CD4-positive, alpha-beta T cell treated with Interferon alpha-2 for 1 hour (primary cell): ENCODE results near the gene SACM1L.
"Not testable (repeated sequence)": the region's sequence is repeated elsewhere in the genome, so short reads cannot be mapped to it uniquely, and the experiment has no call there.

Experiments used
- DNase-seq, 2 donors: peaks; one replicate each; pipeline ENCODE4 v3.0.0-alpha.2; 2020 to 2022

The SACM1L gene

DNA sequence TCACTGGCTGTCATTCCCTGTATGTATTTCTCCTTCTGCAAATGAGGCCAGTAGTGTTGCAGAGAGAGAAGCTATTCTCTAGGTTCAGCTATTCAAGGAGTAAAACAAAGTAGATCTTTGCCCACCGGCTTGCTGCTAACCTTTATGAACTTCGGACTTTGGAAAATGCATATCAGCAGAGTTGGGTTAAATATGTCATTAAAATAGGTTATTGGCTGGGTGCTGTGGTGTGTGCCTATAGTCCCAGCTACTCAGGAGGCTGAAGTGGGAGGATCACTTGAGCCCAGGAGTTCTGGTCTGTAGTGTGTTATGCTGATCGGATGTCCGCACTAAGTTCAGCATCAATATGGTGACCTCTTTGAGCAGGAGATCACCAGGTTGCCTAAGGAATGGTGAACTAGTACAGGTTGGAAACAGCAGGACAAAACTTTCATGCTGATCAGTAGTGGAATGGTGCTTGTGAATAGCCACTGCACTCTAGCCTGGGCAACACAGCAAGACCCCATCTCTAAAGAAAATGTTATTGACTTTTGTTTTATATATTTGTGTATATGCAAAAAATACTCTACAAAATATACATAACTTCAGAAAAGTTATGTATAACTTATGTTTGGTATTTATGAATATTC, 53.4 kb downstream of the SACM1L start:
- no peak for DNase-seq

DNA sequence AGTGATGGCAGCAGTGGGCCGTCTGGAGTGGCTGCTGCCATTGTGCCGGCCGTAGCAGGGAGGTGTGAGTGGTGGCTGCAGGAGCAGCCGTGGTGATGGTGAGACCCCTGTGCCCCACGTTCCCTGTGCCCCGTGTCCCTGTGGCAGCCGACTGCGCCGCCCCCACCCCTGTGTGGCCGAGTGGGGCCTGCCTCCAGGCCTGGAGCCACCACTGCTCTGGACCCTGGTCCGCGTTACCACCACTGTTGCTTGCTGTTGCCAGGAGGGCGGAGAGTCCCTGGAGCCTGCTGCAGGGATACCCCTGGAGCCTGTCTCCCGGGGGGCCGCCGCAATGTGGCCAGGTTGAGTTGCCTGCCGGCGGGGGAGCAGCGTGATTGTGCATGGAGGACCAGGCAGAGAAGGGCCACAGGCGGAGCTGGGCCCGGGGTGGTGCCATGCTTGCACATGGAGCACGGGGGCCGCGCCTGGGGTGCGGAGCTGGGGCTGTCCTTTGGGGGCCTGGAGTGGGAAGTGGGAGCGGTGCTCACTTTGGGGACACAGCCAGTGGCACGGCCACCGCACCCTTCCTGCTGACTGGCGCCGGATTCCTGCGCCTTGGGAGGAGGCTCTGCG, 57.1 kb downstream of the SACM1L start:
- DNase-seq: no peak

DNA sequence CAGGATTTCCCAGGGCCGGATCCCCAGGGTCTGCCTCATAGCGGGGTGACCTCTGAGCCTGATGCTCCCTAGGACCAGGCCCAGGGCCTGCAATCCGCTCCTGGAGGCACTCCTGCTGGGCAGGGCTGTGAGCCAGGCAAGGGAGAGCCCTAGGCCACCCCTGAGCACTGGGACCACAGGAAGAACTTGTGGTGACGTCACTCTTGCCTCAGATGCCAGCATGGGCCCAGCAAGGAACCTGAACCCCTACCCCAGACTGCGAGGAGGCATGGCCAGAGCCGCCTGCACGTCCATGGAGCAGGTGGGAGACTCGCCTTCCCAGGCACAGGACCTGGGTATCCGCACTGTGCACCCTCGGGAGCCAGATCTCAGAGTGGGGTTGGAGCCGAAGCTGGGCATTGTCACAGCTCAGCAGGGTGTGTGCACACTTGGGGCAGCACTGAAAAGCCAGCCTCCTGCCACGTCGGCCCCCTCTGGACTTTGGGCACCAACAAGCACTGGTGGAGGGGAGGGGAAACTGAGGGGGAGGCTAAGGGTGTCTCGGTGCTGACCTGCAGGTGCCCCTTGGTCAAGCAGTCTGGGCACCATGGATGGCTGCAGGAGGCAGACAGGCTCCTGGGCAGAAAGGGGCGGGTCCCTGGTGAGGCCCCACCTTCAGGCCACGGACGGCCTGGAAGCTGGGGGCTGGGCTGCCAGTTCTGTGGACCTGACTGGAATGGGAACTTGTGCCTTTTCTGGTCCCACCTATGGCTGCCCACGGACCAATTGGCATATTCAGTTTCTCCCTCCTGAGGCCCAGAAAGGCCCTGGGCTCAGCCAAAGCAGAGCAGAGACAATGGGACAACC, 57.8 kb downstream of the SACM1L start:
- no peak for DNase-seq

DNA sequence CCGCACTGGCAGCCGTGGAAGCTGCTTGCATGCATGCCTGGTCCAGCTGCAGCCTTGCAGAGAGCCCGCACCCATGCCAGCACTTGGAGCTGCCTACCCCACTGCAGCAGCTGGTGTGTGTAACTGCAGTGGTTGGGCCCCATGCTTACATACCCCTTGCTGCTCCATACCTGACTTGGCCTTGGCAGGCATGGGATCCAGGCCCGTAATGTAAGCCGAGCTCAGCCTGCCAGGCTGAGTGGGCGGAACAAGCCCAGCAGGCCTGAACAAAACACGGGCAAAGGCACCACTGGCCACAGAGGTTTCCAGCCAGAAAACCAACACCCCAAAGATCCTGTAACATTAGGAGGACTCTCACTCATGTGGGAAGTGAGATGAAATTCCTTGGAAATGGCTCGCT, 58.9 kb downstream of the SACM1L start:
- no peak for DNase-seq

DNA sequence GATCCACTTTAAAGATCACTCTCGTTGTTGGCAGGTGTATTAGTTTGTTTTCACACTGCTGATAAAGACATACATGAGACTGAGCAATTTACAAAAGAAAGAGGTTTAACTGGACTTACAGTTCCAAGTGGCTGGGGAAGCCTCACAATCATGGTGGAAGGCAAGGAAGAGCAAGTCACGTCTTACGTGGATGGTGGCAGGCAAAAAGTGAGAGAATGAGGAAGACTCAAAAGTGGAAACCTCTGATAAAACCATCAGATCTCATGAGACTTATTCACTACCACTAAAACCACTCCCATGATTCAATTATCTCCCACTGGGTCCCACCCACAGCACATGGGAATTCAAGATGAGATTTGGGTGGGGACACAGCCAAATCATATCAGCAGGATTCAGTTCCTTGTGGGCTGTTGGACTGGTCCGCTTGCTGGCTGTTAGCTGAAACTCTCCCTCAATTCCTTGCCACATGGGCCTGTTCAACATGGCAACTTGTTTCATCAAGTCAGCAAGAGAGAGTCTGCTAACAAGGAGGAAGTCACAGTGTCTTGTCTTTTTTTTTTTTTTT, 59.9 kb downstream of the SACM1L start:
- DNase-seq: not testable (repeated sequence)

DNA sequence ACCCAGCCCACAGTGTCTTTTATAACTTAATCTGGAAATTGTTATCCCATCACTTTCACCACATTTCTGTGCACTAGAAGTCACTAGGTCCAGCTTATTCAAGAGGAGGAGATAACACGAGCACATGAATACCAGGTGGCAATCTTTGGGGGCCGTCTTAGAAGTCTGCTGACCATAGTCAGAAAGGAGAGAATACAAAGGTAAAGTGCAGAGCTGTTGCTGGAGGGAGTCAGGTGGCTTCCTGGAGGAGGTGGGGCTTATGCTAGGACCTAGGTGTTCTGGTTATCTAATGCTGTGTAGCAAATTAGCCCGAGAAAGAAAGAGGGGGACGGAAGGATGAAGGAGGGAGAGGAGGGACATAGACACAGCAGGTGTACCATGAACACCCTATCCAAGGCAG, 60.7 kb downstream of the SACM1L start:
- no peak for DNase-seq

DNA sequence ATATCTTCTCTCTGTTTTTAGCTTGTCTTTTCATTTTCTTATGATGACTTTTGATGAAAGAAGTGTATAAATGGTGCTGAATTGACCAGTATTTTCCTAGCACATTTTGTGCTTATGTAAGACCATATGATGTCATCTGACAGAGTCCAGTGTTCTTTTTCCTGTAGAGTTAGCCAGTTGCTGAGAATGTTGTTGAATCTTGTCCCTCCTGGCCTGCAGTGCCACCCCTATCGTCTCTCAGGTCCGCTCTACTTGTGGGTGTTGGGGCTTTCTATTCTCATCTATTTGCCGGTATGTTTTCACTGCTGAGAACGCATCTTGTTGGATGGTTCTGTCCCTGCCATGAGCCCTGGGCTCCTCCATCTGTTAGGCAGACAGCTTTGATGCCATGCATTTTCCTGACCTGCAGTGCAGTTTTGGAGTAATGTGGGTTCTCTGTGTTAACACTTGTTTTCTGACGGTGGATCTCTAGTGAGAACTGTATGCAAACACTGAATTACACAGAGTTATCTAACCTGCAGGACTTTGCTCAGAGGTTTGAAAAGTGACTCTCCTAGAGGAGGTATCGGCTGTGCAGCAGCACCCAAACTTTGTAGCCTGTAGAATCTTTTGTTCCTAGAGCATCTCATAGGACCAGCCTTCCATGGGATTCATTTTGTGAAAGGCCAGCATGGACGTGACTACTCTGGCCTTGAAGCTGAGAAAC, 62.5 kb downstream of the SACM1L start:
- DNase-seq: no peak

DNA sequence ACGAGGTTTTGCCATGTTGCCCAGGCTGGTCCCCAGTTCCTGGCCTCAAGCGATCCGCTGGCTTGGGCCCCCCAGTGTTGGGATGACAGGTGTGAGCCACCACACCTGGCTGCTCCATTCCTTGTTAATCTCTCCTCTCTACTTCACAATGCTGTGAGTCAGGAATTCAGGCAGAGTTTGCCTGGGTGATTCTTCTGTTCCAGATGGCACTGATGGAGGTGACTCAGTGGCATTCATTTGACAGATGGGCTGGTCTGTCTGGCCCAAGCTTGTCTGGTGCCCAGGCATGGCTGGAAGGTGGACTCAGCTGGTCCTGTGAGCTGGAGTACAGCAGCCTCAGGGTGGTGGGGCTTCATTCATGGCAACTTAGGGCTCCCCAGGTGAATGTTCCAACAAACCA, 63.9 kb downstream of the SACM1L start:
- no peak for DNase-seq

DNA sequence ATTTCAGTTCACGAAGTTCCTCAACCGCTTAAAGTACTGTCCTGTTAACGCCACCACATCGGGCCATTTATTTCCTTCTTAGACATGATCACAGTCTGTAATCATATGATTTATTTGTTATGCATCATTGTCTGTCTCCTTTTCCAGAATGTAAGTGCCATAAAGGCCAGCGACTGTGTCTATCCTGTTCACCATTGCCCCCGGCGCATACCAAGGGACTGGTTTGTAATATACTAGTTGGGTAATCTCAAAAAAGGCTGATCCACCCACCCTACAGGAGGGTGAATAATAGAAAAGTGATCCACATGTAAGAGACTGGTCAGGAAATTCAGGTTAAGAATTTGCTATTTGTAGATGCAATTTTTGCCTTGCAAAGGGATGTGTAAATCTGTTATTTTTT, 65.3 kb downstream of the SACM1L start:
- DNase-seq: no peak

DNA sequence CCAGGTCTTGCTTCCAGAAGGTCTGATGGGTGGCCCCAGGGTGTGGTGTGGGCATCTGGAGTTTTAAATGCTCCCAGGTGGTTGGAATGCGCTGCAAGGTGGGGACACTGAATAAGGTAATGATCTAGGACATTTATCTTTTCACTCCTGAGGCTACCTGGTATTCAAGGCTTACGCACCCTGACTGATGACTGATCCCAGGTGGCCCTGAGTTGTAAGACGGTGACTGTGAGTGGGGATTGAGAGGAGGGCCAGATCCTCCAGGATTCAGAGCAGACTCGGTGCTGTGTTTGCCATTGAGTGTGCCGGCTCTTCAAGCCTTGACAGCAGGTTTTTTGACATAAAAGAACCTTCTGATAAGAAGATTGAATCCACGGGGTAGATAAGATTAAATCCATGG, 66.9 kb downstream of the SACM1L start:
- no peak for DNase-seq

DNA sequence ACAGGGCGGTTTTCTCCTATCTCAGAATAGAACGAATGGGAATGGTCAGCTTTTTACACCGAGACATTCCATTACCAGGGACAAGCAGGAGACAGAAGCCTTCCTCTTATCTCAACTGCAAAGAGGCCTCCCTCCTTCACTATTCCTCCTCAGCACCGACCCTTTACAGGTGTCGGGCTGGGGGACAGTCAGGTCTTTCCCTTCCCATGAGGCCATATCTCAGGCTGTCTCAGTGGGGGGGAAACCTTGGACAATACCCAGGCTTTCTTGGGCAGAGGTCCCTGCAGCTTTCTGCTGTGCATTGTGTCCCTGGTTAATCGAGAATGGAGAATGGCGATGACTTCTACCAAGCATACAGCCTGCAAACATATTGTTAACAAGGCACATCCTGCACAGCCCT, 67.9 kb downstream of the SACM1L start:
- not testable (repeated sequence) for DNase-seq

DNA sequence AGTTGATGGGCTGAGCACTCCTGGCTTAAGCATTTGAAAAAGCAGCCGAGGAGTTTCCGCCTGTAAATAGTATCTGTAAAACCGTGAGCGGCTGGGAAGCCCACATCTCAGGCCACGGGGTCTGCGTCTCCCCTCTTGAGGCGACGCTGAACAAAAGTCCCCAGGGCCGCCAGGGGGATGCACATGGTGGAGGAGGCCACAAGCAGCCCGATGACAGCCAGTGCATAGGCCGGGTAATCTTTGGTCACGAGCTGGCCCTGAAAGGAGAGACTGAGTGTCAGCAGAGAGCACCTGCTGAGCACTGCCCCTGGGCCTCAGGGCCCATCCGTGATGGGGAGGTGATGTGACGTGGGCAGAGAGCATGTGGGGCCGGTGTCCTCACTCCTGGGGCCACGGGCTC, 69.7 kb downstream of the SACM1L start:
- no peak for DNase-seq

DNA sequence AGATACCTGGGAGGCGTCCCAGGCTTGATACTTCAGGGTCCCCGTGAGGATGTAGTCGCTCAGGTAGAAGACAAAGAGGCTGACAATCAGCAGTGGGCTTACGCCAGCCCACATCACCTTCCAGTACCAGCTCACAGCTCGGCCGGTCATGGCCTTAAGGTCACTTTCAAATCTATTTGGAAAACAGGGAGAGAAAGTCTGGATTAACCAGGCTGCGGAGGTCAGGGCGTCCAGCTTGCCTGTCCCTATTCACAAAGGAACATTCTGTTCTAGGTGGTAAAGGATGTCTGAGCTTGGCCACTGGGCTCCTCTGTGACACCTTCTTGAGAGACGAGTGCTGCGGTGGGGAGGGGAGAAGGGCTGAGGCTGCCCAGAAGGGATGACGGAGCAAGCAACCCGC, 70.7 kb downstream of the SACM1L start:
- no peak for DNase-seq

DNA sequence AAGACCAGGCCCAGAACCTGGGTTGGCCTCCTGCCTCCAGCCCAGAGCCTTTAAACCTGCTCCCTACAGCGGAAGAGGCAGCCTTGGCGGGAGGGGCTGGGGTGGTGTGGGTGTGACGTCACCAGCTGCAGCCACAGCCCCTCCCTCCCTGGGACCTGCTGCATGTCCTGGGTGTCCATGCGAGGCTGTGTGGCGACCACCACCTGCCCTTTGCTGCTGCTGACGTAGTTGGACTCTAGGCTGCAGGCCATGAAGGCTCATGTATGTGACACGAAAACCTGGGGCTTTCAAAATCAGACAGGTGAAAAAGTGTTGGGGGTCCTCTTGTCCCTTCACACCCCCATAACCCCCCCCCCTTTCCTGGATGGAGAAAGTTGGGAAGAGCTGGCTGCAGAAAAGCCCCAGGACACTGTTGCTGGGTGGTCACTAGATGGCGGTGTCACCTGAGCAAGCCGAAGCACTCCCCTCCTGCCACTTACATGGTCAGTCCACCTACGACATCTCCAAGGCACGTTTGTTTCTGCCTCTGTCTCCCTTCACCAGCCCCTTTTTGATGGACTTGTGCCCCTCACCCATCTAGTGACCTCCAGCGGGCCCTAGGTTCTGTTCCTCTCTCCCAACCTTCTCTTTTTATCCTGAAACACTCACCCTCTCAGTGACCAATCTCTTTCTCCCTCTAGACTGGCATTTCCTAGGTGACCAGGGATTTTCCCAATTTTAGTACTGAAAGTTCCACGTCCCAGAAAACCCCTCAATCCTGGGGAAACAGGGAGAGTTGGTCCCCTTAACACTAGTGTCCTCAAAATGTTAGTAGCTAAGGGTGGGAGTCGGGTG, 71.9 kb downstream of the SACM1L start:
- peak; percentile 40 to 57 for DNase-seq

DNA sequence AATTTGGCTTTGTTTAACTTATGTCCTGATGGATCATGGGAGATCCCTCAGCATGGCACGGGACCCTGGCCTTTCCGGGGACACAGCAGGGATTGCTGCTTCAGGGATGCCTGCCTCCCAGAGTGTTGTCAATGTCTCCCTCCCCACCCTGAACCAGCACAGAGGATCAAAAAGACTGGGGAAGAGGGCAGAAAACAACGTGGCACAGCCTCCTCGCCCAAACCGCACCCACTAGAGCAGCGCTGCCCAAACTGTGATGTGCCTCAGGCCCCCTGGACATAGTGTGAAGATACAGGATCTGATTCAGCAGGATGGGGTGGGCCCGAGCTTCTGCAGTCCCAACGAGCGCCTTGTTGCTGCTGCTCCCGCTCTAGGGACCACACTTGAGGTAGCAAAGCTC, 72.6 kb downstream of the SACM1L start:
- no peak for DNase-seq

DNA sequence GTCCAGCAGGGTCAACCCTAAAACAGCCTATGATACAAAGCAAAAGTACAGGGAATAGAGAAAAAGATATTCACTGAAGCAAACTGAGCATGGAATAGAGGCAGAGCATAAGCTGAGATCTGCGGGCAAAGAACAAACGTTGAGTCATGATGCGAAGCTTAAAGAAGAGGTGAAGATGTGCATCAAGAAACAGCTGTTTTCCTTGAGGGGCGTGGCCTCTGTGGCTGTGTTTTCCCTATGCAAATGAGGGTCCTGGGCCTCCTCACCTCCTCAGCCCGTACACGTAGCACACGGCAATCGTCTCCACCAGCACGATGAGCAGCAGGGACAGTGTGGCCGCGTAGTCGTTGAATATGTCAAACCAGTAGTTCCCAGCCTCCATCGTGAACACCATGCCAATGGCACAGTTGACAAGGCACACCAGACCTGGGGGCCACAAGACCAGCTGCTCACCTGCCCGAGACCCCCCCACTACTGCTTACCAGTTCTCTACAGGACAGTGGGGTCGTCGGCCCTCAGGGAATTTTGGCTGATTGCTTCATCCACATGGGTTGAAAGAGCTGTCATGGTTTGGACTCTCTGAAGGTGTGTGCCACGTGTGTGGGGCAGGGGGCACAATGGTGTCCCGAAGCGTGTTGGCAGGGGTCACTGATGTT, 73.6 kb downstream of the SACM1L start:
- DNase-seq: no peak

DNA sequence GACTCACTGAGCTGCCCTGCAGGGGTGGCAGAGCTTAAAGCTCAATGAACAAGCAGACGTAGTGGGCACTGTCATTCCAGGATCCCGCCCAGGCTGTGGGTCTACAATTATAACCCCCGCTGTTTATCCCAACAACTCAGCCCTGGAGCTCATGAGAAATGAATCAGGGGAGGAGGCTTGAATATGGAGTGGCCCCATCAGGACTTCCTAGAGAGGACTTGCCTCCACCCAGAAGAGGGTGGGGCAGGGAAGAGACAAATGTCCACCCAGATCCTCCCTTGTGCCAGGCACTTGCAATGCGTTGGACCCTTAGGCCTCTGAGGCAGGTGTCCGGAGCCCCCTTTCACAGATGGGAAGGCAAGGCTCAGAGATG, 74.1 kb downstream of the SACM1L start:
- DNase-seq: no peak

DNA sequence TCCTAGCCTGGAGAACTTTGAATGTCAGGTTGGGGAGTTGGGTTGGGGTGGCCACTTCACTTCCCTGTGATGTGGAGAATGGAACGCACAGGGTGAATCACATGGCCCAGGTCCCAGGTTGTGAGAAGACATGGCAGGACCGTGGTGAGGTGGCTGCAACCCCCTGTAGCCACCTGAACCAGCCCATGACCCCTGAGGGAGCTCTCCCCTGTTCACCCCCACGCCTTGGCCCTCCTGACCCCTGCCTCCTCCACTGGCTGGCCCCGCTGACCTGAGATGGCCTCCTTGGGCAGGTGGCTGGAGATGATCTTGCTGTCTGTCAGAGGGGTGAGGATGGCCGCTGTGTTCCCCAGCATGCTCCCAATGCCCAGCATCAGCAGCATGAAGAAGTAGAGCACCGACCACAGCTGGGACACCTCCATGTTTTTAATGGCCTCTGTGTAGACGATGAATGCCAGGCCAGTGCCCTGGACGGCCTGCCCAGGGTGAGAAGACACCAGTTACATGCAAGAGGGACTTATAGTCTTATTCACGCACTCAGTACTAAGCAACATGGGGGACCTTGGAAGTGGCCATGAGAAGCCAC, 76.2 kb downstream of the SACM1L start:
- no peak for DNase-seq

DNA sequence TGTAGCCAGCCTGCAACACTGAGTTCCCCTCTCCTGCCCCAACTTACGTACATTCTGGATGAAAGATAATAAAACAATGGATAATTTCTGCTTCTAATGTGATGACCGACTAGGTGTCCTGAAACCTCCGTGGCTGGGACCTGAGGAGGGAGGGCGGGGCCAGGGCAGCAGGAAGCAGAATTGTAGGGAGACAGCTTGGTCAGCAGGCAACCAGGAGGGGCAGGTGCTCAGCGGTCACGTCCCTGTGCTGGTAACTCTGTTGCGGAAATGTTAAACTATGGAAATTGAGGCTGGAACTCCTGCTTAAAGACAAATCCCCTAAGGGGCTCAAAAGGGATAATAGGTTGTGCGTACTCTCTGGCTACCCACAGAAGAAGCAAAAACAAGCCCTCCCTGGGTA, 76.8 kb downstream of the SACM1L start:
- DNase-seq: no peak

DNA sequence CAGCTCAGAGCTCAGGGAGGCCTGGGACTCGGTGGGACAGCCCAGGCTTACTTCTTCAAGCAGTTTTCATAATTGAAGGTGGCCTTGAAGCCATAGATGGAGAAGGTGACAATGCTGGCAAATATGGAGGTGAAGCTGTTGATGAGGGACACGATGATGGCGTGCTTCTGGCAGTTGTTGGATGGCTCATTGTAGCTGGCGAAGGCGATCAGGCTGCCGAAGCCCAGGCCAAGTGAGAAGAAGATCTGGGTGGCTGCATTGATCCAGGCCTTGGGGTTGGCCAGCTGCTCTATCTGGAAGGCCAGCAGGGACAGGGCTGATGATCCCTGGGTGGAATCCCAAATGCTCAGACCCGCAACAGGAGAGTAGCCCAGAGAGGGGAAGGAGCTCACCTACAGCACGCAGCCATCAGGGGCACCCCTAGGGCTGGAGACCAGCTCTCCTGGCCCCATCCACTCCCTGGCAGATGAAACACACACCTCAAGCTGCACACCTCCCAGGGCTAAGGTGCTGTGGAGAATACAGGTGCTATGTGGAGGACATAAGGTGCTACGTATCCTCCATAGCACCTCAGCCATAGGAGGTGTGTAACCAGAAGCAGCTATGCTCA, 82.1 kb downstream of the SACM1L start:
- DNase-seq: no peak

DNA sequence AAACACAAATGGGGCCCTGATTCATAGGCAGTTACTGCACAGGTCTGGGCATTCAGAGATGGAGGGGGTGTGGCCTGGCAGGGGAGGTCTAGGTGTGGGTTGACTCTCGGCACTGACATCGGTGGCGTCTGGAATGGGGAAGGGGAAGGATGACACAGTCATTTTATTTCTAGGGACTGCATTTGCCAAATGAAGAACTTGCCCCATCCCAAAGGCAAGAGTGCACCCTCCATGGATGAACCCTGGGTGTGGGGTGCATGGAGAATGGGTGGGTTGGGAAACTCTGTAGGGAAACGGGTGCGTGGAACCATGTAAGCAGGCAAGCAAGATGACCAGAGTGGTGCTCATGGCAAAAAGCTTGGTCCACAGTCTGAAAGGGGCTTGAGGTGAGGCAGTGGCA, 82.6 kb downstream of the SACM1L start:
- DNase-seq: no peak
